SK-N-SH (cell line): ENCODE measurements around the gene FAHD2A. TPM values are rescaled to one million over a fixed set of nuclear protein-coding genes. Genes with fewer than 3 reads are reported as not detected.

ENCODE experiments used
- CTCF ChIA-PET: fragments of 300-600, 350-600 bp; formaldehyde crosslinking; extraction: SDS; loops from one replicate; lab custom pipeline; 2021; lab: Yijun Ruan, JAX
- POLR2A ChIA-PET: fragments of 350-600 bp; sonication (Branson Sonifier 250); formaldehyde crosslinking; extraction: SDS; loops from one replicate; lab custom pipeline; 2020; ENCODE audit warnings: antibody characterized with exemption, inconsistent platforms; lab: Yijun Ruan, JAX
- DNase-seq: peaks from one replicate; pipeline ENCODE4 v3.0.0; 2012
- H2AFZ ChIP-seq: fragments of 200-600 bp; sonication (generic); 2 replicates; pipeline ENCODE4 v1.8.1; 2016; ENCODE audit warnings: antibody characterized with exemption, mild to moderate bottlenecking, low read depth
- H3F3A ChIP-seq: fragments of 200-600 bp; sonication (generic); replicated peaks from 2 replicates; pipeline ENCODE3; 2016; ENCODE audit warnings: antibody characterized with exemption, mild to moderate bottlenecking; ENCODE audit not compliant: insufficient read depth
- H3K27ac ChIP-seq, 2 experiments: fragments of 200-500 bp in 1 of 2; fragments of 200-600 bp in 1 of 2; sonication (Bioruptor generic) in 1 of 2; sonication (generic), shearing (Covaris generic) in 1 of 2; 2 replicates each; pipeline versions ENCODE4 v1.5.1 to v1.6.1; 2014 to 2016; ENCODE audit warnings: low read depth in 2 of 2, inconsistent platforms in 1 of 2, low read length in 1 of 2, mild to moderate bottlenecking in 1 of 2, mixed read lengths in 1 of 2
- H3K27me3 ChIP-seq: fragments of 200-600 bp; sonication (generic), shearing (Covaris generic); 2 replicates; pipeline ENCODE4 v1.6.1; 2016; ENCODE audit warnings: mixed run types; ENCODE audit not compliant: insufficient read depth
- H3K36me3 ChIP-seq, 2 experiments: fragments of 200-500 bp in 1 of 2; fragments of 200-600 bp in 1 of 2; sonication (Bioruptor generic) in 1 of 2; sonication (generic) in 1 of 2; replicated peaks in 1 of 2; 2 replicates each; pipeline versions ENCODE3 to v1.5.1; 2014 to 2016; ENCODE audit warnings: low read length in 1 of 2, mild to moderate bottlenecking in 1 of 2; ENCODE audit not compliant: insufficient read depth in 2 of 2, control insufficient read depth in 1 of 2
- H3K4me1 ChIP-seq, 2 experiments: fragments of 200-500 bp in 1 of 2; fragments of 200-600 bp in 1 of 2; sonication (Bioruptor generic) in 1 of 2; sonication (generic), shearing (Covaris generic) in 1 of 2; 2 replicates each; pipeline versions ENCODE4 v1.5.1 to v1.6.1; 2014 to 2016; ENCODE audit warnings: low read depth in 1 of 2, low read length in 1 of 2, mixed run types in 1 of 2; ENCODE audit not compliant: insufficient read depth in 2 of 2, control insufficient read depth in 1 of 2
- H3K4me2 ChIP-seq: fragments of 200-600 bp; sonication (generic), shearing (Covaris generic); 2 replicates; pipeline ENCODE4 v1.6.1; 2017; ENCODE audit warnings: mixed run types
- H3K4me3 ChIP-seq, 2 experiments: fragments of 200-500 bp in 1 of 2; fragments of 200-600 bp in 1 of 2; sonication (Bioruptor generic) in 1 of 2; sonication (generic), shearing (Covaris generic) in 1 of 2; 2 replicates each; pipeline versions ENCODE4 v1.5.1 to v1.8.1; 2014 to 2016; ENCODE audit warnings: low read depth in 2 of 2, inconsistent platforms in 1 of 2, low read length in 1 of 2, mild to moderate bottlenecking in 1 of 2, mixed read lengths in 1 of 2, moderate library complexity in 1 of 2
- H3K79me2 ChIP-seq: fragments of 200-600 bp; sonication (generic); 2 replicates; pipeline ENCODE4 v1.8.1; 2017; ENCODE audit warnings: mild to moderate bottlenecking; ENCODE audit not compliant: insufficient read depth
- H3K9ac ChIP-seq: fragments of 200-600 bp; sonication (generic); 2 replicates; pipeline ENCODE4 v1.6.1; 2017; ENCODE audit warnings: mixed run types
- H3K9me2 ChIP-seq: fragments of 200-600 bp; sonication (generic); 2 replicates; pipeline ENCODE4 v1.6.1; 2017; ENCODE audit warnings: mixed run types
- H3K9me3 ChIP-seq: fragments of 200-600 bp; sonication (generic); 2 replicates; pipeline ENCODE4 v1.6.1; 2017; ENCODE audit warnings: mixed run types, mild to moderate bottlenecking, moderate library complexity
- H4K20me1 ChIP-seq: fragments of 200-600 bp; sonication (generic); 2 replicates; pipeline ENCODE4 v1.6.1; 2017; ENCODE audit warnings: mild to moderate bottlenecking, mixed run types; ENCODE audit not compliant: insufficient read depth
- ELF1 ChIP-seq: IDR thresholded peaks from 2 replicates; pipeline ENCODE4 v1.4.0; 2012
- FOSL2 ChIP-seq: IDR thresholded peaks from 2 replicates; pipeline ENCODE4 v1.4.0; 2012; ENCODE audit warnings: low read depth, mild to moderate bottlenecking, moderate library complexity, borderline replicate concordance
- GABPA ChIP-seq: IDR thresholded peaks from 2 replicates; pipeline ENCODE4 v1.4.0; 2012; ENCODE audit warnings: low read depth, mild to moderate bottlenecking
- MEF2A ChIP-seq: IDR thresholded peaks from 2 replicates; pipeline ENCODE4 v1.4.0; 2012; ENCODE audit warnings: low read depth, borderline replicate concordance
- MXI1 ChIP-seq: IDR thresholded peaks from 2 replicates; pipeline ENCODE4 v1.6.1; 2012; ENCODE audit warnings: mild to moderate bottlenecking, low read depth, low read length, improper control_type of control experiment
- NFIC ChIP-seq: IDR thresholded peaks from 2 replicates; pipeline ENCODE4 v1.4.0; 2012; ENCODE audit warnings: borderline replicate concordance
- PBX3 ChIP-seq: IDR thresholded peaks from 2 replicates; pipeline ENCODE4; 2012
- RAD21 ChIP-seq: IDR thresholded peaks from 2 replicates; pipeline ENCODE4 v1.6.1; 2012; ENCODE audit warnings: mild to moderate bottlenecking, low read length
- RFX5 ChIP-seq: IDR thresholded peaks from 2 replicates; pipeline ENCODE4 v1.6.1; 2012; ENCODE audit warnings: mild to moderate bottlenecking, improper control_type of control experiment, low read length
- SIN3A ChIP-seq: IDR thresholded peaks from 2 replicates; pipeline ENCODE4 v1.6.1; 2012; ENCODE audit warnings: low read depth, mild to moderate bottlenecking, low read length, moderate library complexity, borderline replicate concordance
- SMC3 ChIP-seq: IDR thresholded peaks from 2 replicates; pipeline ENCODE4 v1.6.1; 2012; ENCODE audit warnings: low read depth, low read length, improper control_type of control experiment
- TCF12 ChIP-seq: IDR thresholded peaks from 2 replicates; pipeline ENCODE4 v1.4.0; 2012
- WGBS: methylation state at CpG from one replicate; pipeline ENCODE4 v1.1.6; 2017; ENCODE audit warnings: low lambda C conversion rate; 5-methylcytosine and 5-hydroxymethylcytosine counted together
- polyA plus RNA-seq, 3 experiments: library from polyadenylated mRNA; depleted of rRNA; stranded (reverse); fragments of >200 nt; gene quantifications; 2 replicates each; pipeline ENCODE4 v1.2.3, GENCODE V29; 2012
- TF ChIP-seq, protein P1 (sequence below): fragments of 150-350 bp; IDR thresholded peaks from 2 replicates; pipeline ENCODE4 v1.6.1; 2017; ENCODE audit warnings: antibody characterized with exemption, low read length, low read depth, borderline replicate concordance
- TF ChIP-seq, protein P2 (sequence below): fragments of 150-350 bp; IDR thresholded peaks from 2 replicates; pipeline ENCODE4 v1.6.1; 2016; ENCODE audit warnings: mild to moderate bottlenecking, low read depth, low read length

The FAHD2A gene
- polyA plus RNA-seq, 1 of the 3 experiments (the other 2 are of a cell fraction) = 40.5 TPM

DNA sequence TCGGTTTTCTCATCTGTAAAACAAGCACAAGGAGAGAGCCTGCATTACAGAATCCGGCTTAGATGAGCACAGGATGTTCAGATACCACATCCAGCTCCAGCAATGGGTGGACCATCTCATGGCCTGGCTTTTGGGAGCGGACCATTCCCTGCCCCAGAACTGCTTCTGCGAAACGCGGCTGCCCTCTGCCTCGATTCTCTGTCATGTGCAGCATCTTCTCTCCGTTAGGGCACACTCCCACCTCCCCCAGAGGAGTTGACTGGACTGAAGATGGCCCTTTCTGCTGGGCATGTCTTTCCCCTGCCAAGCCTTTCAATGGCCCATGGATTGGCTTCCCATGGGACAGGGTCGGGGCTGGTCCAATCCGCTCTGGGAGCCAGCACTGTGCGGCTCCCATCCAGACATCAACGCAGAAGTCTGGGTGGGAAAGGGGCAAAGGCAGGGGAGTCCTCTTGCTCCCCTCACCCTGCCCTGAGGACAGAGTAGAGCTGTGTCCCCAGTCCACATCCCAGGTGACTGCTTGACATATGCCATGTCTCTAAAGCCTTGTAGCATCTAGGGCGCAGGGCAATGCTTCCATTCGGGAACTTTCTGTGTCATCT is 14.3 kb upstream of the FAHD2A start (continued):
- TF ChIP-seq RFX5 (no peak), NFIC (no peak), FOSL2 (no peak), SIN3A (no peak), GABPA (no peak), TCF12 (no peak), PBX3 (no peak), RAD21 (no peak), MEF2A (no peak)
- TF ChIP-seq, protein P1, sequence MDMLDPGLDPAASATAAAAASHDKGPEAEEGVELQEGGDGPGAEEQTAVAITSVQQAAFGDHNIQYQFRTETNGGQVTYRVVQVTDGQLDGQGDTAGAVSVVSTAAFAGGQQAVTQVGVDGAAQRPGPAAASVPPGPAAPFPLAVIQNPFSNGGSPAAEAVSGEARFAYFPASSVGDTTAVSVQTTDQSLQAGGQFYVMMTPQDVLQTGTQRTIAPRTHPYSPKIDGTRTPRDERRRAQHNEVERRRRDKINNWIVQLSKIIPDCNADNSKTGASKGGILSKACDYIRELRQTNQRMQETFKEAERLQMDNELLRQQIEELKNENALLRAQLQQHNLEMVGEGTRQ = no peak

GRCh38 chr2:95388856-95389244 is 13.7 kb upstream of the FAHD2A start:
- ChIA-PET POLR2A (no interaction called here), CTCF (interaction anchor here (0.5 to 3.5 kb wide), 22 partner anchors 8 to 341 kb away, joined by 3 to 27 read pairs (median 5); partner anchors contain the start of gene FAHD2A)
- H3K4me3 ChIP-seq = peak overlapping the region in 1 of 2 experiments; percentile 29; a peak in 1 of 4 replicates
- H3K27ac ChIP-seq = no peak overlapping the region
- no peak overlapping the region; the same call in 1 of the 2 replicates for H2AFZ ChIP-seq
- WGBS = 30% methylated on average over 10 of the region's 15 CpGs
- H3K4me2 ChIP-seq = no peak overlapping the region
- no peak for TF ChIP-seq FOSL2
- TF ChIP-seq MEF2A = no peak
- no peak for TF ChIP-seq SMC3
- TF ChIP-seq MXI1 = no peak
- TF ChIP-seq, protein P2, sequence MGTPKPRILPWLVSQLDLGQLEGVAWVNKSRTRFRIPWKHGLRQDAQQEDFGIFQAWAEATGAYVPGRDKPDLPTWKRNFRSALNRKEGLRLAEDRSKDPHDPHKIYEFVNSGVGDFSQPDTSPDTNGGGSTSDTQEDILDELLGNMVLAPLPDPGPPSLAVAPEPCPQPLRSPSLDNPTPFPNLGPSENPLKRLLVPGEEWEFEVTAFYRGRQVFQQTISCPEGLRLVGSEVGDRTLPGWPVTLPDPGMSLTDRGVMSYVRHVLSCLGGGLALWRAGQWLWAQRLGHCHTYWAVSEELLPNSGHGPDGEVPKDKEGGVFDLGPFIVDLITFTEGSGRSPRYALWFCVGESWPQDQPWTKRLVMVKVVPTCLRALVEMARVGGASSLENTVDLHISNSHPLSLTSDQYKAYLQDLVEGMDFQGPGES = no peak
- no peak for TF ChIP-seq ELF1
- TF ChIP-seq, all 33 proteins: peak for 0
- H3K36me3 ChIP-seq = no peaks in the 10 kb centered on the region
- DNase-seq = no peak
- no peak overlapping the region for H3K9ac ChIP-seq
- no peaks in the 10 kb centered on the region for H3K4me1 ChIP-seq
- no peaks in the 10 kb centered on the region for H3K79me2 ChIP-seq
- no peaks in the 10 kb centered on the region for H3F3A ChIP-seq
- no peaks in the 10 kb centered on the region; the same call in 1 of the 2 replicates for H3K27me3 ChIP-seq
- no peaks in the 10 kb centered on the region for H4K20me1 ChIP-seq
- no peaks in the 10 kb centered on the region for H3K9me2 ChIP-seq
- H3K9me3 ChIP-seq = no peaks in the 10 kb centered on the region
